GM21723 (cell line): ENCODE results near the gene MORC2.

ENCODE experiments used
- ATAC-seq: cut with Tn5 transposase; IDR thresholded peaks from one replicate; pipeline ENCODE4 v1.9.1; 2021; ENCODE audit warnings: mild to moderate bottlenecking, moderate library complexity; ENCODE audit not compliant: unreplicated experiment

MORC2 gene

DNA sequence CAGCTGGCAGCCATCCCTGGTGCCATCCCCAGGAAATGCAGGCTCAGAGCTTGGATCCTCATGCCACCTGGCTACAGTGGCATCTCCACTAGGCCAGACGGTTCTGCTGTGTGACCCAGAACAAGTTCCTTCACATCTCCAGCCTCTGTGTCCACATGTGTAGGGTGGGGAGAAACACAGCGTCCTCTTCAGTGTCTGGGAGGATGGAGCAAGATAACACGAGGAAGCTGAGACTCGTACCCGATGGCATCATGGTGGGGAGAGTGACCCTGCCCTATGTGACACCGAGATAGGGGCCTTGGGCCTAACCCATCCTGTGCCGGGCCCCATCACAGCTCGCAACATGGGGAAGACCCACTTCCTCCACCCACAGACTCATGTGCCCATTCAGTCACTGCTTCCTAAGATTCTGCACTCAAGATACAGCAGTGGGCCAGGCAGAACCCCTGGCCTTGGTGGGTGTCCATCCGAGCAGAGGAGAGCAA lies 78.5 kb downstream of the MORC2 start:
- no peak for ATAC-seq

DNA sequence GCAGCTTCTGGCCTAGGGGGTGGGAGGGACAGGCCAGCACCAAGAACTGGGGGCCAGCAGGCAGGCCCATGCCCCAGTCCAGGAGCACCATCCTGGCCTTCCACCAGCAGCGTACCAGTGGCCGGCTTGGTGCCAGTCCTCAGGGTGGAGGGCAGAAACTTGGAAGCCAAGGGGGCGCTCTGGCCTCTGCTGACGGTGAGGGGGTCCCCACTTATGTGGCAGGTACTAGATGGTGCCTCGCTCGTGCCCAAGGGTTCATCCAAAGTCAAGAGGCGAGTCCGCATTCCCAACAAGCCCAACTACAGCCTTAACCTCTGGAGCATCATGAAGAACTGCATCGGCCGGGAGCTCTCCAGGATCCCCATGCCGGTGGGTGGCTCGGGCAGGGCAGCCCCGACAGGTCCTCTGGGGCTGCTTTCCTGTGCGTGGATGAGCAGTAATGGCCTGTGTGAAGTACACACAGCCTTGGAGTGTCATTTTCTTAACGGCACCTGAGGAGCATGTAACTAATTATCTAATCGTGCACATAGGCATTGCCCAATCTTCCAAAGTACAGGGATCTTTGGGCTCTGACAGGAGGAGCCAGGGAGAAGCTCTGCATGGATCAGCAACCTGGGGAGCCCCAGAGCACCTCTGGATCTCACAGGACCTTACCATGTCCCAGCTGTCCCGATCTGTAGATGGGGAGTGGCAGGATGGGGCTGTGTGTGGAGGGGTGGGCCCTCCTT lies 79.1 kb downstream of the MORC2 start:
- no peak for ATAC-seq

DNA sequence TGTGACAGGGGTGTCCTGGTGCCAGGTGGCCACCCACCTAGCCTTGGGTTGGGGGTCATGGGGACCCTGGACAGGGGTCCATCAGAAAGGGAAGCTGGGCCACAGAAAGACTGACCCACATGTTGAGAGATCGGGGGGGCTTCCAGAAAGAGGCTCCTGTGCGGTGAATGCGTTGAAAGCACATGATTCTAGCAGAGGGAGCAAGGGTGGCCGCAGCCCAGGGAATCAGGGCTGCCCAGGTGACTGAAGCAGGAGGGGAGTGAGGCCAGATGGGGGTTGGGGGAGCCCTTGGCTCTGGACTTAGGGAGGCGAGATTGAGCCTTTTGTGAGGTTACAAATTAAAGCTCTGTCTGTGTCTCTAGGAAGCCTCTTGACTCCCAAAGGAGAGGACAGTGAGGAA lies 80.7 kb downstream of the MORC2 start:
- ATAC-seq, result no peak

DNA sequence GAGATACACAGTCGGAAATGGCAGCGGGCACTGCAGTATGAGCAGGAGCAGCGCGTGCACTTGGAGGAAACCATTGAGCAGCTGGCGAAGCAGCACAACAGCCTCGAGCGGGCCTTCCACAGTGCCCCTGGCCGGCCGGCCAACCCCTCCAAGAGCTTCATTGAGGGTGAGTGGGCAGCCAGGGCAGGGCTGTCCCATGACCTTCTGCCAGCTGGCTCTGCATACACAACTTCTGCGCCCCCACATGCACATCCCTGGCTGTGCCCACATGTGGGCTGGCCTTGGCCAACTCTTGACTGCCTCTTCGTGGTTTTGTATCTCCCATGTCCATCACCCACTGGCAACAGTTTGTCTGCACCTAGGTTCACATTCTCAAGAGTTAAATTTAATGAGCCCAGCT lies 81.1 kb downstream of the MORC2 start:
- ATAC-seq, result no peak

DNA sequence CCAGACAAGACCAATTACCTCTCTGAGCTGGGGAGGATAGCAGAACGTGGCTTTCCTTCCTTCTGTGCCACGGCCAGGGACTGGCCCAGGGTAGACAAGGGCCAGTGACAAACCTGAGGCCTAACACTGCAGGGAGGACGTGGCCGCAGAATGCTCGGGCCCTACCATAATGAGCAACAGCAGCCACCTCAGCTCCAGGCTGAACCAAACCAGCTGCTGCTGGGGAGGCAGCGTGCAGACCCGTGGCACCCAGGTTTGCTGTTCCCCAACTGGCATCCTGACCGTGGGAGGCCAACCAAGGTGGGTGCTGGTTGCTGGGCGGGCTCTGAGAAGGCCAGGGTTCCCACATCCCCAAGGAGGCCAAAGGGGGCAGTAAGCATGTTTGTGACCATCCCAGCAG lies 83.0 kb downstream of the MORC2 start:
- ATAC-seq, result no peak

DNA sequence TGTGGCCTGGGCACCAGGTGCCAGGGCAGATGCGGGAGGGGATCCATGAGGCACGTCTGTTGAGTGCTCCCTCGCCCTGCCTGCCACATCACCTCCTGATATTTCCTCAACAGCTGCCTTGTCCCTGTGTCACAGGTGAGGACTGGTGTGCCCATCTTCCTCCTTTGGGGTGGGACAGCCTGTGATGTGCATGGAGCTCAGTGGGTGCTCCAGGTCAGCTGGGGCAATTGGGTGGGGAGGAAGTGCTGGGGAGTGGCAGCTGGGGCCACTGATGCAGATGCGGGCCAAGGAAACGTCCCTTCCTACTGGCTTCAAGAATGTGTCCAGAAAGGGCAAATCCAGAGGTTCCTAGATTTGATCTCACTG lies 83.6 kb downstream of the MORC2 start:
- ATAC-seq, result no peak

DNA sequence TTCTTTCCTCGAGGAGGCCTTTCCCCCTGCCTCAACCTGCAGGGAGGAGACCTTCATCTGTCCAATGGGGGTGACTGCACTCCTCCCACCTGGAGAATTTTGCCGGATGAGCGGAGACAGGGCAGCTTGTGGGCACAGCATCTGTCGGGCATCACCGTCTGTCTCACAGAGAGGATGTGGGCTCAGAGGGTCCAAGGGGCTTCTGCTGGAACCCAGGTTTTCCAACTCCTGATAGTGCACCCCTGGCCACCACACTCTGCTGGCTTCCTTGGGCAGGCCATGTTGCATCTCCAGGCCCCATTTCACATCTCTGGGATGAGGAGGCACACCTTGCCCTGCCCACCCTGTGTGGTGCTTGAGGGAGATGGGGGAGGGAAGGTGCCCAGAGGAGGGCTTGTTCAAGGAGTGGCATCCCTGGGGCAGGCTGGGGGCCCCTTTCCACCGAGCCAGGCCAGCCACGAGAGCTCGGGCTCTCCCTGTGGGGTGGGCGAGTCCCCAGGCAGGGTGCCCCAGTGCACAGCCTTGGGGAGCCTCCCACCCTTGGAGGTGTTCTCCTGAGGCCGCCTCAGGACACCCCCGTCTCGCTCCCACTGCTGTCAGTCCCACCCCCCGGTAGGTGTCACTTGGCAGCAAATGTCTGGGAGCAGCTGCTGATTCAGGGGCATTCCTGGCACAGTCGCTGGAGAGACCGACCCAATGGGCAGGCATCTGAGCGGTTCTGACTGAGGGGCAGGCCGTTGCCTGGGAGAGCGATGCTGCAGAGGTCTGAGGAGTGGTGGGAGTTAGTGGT lies 84.2 kb downstream of the MORC2 start:
- no peak for ATAC-seq

DNA sequence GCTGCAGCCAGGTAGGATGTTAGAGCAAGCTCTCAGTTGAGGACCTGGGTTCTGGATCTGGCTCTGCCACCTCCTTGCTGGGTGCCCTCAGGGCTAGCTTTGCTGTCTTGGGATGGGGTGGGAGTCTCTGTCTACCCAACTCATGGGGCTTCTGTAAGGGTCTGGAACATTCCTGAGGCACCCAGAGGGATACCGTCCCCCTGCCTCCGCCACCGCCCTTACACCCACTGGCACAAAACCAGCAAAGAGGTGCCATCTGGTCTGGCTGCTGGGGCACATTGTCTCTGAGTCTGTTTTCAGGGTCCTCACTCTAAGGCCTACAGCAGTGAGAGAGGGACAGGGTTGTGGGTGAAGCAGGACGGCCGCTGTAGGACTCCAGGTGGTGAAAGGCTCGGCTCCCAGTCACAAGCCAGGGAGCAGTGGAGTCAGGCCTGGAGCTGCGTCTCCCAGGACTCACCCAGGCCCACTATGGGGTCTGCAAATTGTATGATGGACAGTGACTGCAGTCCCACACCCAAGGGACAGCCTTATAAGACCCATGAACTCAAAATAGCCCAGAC lies 84.9 kb downstream of the MORC2 start:
- no peak for ATAC-seq

DNA sequence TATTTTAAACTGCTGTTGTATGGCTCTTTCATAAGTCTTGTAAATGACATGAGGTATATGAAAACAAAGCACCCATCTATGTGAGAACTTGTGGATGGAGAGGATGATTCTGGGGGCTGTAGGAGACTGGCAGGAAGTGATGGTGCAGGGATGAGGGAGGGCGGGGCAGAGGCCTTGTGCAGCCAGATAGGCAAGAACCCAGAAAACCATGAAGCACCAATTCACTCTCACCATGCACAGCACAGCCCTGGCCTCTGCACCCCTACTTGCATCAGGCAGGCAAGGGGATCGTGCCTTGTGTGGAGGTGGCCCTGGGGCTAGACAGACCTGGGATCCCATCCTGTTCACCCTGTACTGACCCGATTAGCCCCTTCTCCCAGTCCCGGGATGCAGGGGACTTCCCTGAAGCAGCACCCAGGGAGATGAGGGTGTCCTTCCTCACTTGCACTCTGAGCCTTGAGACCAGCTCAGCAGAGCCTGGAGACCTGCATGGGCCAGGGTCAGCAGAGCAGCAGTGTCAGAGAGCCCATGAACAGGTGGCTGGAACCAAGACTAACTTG lies 85.5 kb downstream of the MORC2 start:
- no peak for ATAC-seq

DNA sequence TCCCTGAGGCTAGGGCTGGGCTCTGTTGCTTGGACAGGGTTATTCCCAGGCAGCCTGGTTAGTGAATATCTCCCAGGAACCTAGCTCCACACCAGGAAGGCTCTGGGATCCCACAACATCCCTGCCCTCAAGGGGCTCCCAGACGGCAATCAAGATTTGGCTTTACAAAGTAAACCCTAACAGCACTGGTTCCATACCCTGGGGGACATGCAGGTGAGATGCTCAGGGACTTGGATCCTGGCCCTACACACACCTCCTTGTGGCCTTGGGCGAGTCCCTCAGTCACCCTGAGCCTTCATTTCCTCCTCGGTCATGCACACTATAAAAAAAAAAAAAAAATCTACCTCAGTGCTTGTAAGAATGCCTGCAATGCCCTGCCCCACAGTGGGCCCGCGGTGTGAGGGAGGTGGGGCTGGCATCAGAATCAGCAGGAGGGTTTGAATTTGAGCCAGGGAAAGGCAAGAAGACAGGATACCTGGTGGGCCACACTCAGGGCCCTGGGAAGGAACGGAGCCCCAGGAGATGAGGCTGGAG lies 86.3 kb downstream of the MORC2 start:
- no peak for ATAC-seq

DNA sequence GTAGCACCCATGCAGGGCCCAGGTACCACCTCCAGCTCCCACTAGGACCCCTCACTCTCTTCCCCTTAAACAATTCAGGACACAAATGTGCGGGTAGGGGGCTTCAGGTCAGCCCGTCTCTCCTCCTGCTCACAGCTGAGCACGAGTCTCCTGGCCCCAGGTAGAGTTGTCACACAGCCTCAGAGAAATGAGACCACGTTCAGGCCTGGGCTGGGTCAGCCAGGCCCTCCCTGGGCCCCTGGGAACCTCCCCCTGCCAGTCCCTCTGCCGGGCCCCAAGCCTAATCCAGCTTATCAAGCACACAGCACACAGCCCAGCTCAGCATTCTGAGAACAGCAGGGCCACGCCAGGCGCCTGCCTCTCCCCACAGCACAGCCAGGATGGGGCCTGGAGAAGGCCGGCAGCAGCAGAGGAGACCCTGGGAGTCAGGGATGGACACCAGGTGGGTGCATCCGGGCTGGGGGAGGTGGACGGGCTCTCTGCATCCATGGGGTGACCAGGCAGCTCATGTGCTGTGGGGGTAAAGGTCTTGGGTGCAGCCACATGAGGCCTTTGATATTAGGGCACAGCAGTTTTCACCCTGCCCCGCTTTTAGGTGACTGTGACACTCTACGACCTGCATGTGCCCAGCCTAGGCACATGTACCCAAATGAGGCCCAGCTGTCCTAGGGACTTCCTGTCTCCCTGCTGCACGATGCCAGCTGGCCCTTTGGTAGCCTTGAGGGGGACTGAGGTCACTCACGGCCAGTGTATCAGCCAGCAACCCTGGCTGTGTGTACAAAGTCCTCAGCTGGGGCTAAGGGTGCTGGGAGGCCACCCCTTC lies 87.0 kb downstream of the MORC2 start:
- ATAC-seq, result no peak

DNA sequence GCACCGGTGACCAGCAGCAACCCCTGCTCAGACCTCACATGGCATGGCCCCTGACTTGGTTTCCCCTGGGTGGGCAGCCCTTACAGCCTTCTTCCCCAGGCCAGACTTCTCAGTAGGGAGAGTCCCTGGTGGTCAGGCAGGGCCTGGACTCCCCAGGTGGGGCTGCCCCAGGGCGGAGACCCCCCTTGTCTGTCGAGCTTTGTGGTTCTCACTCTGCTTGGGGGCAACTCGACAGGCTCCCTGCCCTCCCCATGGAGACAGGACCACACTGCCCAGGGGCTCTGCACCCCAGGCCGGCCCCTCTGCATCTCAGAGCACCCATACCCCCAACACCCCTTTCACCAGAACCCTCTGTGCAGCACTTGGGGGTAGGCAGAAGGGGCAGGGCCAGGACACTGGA lies 87.7 kb downstream of the MORC2 start:
- ATAC-seq, result no peak

DNA sequence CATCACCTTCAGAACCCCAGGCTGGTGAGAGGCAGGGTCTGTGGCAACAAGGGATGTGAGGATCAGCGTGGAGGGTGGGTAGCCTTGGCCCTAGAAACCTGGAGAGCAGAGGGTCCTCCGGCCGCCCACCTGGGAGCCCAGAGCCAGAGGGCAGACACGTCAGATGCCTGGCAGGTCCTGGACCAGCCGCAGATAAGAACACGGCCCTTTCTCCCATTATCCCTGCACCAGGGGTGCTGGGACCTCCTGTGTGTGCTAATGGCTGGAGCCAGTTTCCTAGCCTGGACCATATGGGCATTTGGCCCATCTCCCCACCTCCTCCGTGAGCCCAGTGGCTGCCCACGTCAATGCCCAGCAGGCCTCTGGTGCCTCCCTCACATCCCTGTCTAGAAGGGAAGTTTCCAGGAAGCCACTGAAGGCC lies 88.4 kb downstream of the MORC2 start:
- no peak for ATAC-seq

DNA sequence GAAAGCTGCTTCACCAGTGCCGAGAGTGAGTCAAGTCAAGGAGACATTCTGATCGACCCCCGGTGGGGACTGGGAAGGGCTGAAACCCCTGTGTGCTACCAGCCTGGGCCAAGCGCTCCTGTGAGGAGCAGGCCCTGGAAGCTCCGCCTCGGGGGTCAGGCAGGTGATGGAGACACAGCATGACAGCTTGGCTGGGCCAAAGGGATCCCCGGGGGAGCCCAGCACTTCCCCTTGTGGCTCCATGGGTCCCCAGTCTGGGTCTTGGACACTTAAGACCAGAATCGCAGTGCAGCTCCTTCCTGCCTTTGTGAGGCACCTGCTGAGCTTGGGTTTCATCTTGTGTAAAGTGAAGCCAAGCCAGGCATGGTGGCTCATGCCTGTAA lies 89.2 kb downstream of the MORC2 start:
- ATAC-seq, result no peak

DNA sequence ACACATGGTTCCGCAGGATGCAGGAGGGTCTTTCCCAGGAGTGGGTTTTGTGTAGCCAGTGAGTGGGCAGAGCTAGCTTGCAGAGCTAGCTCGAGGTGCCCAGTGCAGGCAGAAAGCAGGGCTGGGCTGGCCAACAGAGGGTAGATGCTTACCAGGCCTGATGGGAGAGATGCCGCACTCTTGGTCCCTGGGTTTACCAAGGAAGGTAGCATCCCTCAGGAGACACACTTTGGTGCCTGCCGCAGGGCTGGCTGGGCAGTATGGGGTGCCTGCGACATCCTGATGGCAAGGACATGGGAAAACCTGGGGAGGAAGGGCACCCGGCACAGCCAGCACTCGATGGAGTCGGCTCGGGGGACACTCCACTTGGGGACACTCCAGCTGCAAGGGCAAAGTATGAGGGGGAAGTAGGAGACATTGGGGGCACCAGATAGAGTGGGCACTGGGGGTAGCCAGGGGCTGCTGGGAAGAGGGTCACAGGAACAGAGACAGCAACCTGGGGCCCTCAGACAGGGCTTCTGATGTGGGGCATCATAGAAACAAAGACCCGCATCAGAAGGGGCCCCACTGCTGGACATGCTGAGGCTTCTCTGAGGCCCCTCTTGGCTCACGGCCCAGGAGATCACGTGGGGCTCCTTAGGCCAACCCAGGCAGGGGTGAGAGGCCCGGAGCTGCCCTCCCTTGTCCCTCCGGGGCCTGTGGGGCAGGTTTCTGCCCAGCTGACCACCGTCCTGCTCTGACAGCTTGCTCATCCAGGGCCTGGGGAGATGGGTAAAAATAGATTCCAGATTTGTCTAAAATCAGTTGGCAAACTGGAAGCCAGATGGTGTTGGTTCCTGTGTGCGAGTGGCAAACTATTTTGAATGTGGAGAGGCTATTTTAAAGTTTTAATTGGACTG lies 89.8 kb downstream of the MORC2 start:
- no peak for ATAC-seq

DNA sequence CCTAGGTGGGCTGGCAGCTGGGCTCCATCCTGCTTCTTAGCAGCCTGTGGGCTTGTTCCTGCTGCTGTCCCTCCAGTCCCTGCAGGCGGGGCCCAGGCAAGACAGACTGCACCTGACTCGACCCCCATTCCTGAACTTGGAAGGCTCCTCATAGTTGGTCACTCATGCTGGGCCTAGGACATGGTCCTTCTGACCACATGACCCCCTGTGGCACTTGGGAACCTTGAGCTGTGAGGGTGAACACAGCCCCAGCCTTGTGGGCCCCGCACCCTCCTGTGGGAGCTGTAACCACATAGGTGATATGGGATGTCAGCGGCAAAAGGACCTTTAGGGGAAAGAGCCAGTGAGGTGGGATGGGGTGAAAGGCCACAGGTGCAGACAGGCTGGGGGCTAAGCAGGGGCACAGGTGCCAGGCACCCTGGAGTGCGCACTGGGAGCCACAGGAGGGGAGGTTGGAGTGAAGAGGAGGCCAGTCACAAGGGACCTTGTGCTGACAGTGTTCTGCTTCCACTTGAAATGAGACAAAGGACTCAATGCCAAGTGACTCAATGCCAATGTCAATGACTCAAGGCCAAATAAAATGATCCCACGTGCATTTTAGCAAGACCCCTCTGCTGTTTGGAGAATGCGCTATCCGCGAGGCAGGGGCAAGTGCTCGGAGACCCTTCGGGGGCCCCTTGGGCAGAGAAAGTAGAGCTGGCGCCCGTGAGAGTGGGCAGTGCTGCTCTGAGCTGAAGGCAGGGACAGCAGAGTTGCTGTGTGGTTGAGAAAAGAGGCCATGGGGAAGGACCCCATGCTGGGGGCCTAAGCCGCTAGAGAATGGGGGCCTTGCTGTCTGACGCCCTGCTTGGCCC lies 90.7 kb downstream of the MORC2 start:
- ATAC-seq, result no peak

DNA sequence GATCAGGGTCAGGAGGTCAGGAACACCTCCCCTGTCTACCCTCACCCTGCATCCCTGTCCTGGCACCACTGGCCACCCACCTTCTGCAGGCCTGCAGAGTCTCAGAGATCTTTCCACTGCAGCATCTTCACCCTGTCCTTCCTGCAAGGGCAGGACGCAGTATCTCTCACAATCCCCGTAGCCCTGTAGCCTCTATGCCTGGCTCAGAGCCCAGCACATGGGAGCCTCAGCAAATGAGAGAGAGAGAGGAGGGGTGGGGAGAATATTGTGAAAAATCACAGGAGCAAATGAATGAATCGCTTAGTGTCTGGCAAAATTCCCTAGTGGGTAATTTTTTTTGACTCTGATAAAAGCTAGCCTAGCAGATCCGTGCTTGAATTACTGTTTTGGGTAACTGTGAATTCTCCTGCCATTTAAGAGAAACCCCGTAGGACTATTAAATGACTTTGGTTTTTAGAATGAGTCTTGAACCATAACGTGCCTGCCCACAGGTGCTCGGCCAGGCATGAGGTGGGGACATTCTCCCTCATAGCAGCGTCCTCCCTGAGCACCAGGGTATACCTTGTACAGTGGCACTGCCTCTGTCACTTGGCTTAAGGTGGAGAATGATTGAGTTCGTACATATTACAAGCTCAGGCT lies 91.5 kb downstream of the MORC2 start:
- no peak for ATAC-seq

DNA sequence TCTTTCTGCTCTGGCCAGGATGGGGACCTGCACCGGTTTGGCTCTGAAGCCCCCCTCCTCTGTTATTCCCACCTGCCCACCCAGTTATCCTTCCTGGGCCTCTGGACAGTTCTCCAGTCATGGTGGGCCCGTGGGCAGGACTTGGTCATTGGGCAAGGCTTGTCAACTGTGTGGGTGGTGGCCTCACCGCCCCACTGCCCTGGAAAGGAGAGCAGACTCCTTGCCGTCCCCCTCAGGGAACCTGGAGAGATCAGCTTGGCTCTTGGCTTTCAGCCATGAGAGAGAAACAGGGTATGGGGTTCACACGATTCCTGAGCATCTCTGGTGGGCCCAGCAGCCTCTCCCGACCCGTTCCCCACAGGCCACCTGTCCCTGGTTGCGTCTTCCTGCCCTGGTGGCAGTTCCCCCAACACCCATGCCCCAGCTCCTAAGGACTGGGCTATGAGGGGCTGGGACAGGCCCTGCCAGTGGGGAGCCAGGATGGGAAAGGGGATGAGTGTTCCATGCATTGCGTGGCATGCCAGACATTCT lies 92.3 kb downstream of the MORC2 start:
- no peak for ATAC-seq
